ENCODE data around the gene SHKBP1. TPM values are rescaled to one million over a fixed set of nuclear protein-coding genes. Genes with fewer than 3 reads are reported as not detected.
"Not testable (repeated sequence)": the region's sequence is repeated elsewhere in the genome, so short reads cannot be mapped to it uniquely, and the experiment has no call there.

The SHKBP1 gene
- total RNA-seq, 1 donor from 2014 or later, result 170 TPM

- no peak for TF ChIP-seq CTCF (IDR thresholded peaks at IDR 0.05; ENCODE audit: partially characterized antibody, unreplicated experiment)
- Mint-ChIP-seq H3K4me1 (ENCODE audit: low read depth, unreplicated experiment) (no peaks in the 10 kb centered on the region), H3K27me3 (ENCODE audit: unreplicated experiment) (peaks cover 6% of the 10 kb centered on the region), H3K4me3 (ENCODE audit: unreplicated experiment) (no peak overlapping the region), H3K9me3 (ENCODE audit: unreplicated experiment) (peaks cover 11% of the 10 kb centered on the region), H3K27ac (ENCODE audit: unreplicated experiment) (no peak overlapping the region), H3K36me3 (ENCODE audit: unreplicated experiment) (peaks cover 17% of the 10 kb centered on the region)
- DNase-seq, result no peak
These were observed 12.4 kb downstream of the SHKBP1 start for GRCh38 chr19:40588926-40589569.

GRCh38 chr19:40589591-40590429 is 13.1 kb downstream of the SHKBP1 start:
- Mint-ChIP-seq H3K4me3 (ENCODE audit: unreplicated experiment) (no peak overlapping the region), H3K4me1 (ENCODE audit: low read depth, unreplicated experiment) (peaks cover 6% of the 10 kb centered on the region), H3K27me3 (ENCODE audit: unreplicated experiment) (peaks cover 8% of the 10 kb centered on the region), H3K27ac (ENCODE audit: unreplicated experiment) (no peak overlapping the region), H3K9me3 (ENCODE audit: unreplicated experiment) (peaks cover 9% of the 10 kb centered on the region), H3K36me3 (ENCODE audit: unreplicated experiment) (peaks cover 13% of the 10 kb centered on the region)
- no peak for DNase-seq
- no peak for TF ChIP-seq CTCF (IDR thresholded peaks at IDR 0.05; ENCODE audit: partially characterized antibody, unreplicated experiment)

GRCh38 chr19:40590464-40591265 is 14.0 kb downstream of the SHKBP1 start:
- no peak for TF ChIP-seq CTCF (IDR thresholded peaks at IDR 0.05; ENCODE audit: partially characterized antibody, unreplicated experiment)
- no peak overlapping the region for H3K27ac Mint-ChIP-seq (ENCODE audit: unreplicated experiment)
- DNase-seq, result no peak
- H3K9me3 Mint-ChIP-seq (ENCODE audit: unreplicated experiment), result peaks cover 9% of the 10 kb centered on the region
- peaks cover 8% of the 10 kb centered on the region for H3K27me3 Mint-ChIP-seq (ENCODE audit: unreplicated experiment)
- peaks cover 8% of the 10 kb centered on the region for H3K4me1 Mint-ChIP-seq (ENCODE audit: low read depth, unreplicated experiment)
- peaks cover 13% of the 10 kb centered on the region for H3K36me3 Mint-ChIP-seq (ENCODE audit: unreplicated experiment)
- no peak overlapping the region for H3K4me3 Mint-ChIP-seq (ENCODE audit: unreplicated experiment)

- H3K27me3 Mint-ChIP-seq (ENCODE audit: unreplicated experiment), result peaks cover 11% of the 10 kb centered on the region
- H3K27ac Mint-ChIP-seq (ENCODE audit: unreplicated experiment); H3K4me1 Mint-ChIP-seq (ENCODE audit: low read depth, unreplicated experiment); H3K9me3 Mint-ChIP-seq (ENCODE audit: unreplicated experiment); DNase-seq; H3K4me3 Mint-ChIP-seq (ENCODE audit: unreplicated experiment): not testable (repeated sequence)
- peaks cover 11% of the 10 kb centered on the region for H3K36me3 Mint-ChIP-seq (ENCODE audit: unreplicated experiment)
These were observed 15.1 kb downstream of the SHKBP1 start for GRCh38 chr19:40591724-40592123.

GRCh38 chr19:40592170-40592569 is 15.5 kb downstream of the SHKBP1 start:
- no peak for DNase-seq
- no peak for TF ChIP-seq CTCF (IDR thresholded peaks at IDR 0.05; ENCODE audit: partially characterized antibody, unreplicated experiment)
- Mint-ChIP-seq H3K27me3 (ENCODE audit: unreplicated experiment) (peaks cover 11% of the 10 kb centered on the region), H3K4me3 (ENCODE audit: unreplicated experiment) (peak overlapping the region; percentile 18), H3K27ac (ENCODE audit: unreplicated experiment) (no peak overlapping the region), H3K9me3 (ENCODE audit: unreplicated experiment) (peaks cover 5% of the 10 kb centered on the region), H3K36me3 (ENCODE audit: unreplicated experiment) (peaks cover 7% of the 10 kb centered on the region), H3K4me1 (ENCODE audit: low read depth, unreplicated experiment) (peaks cover 8% of the 10 kb centered on the region)

Measured in glutamatergic neuron (in vitro differentiated cells).